ENCODE data around the gene SYTL1. TPM values are rescaled to one million over a fixed set of nuclear protein-coding genes. Genes with fewer than 3 reads are reported as not detected.

The SYTL1 gene
- total and polyA plus RNA-seq, 7 donors: 0.13 to 1.3 (median 0.41) TPM

DNA sequence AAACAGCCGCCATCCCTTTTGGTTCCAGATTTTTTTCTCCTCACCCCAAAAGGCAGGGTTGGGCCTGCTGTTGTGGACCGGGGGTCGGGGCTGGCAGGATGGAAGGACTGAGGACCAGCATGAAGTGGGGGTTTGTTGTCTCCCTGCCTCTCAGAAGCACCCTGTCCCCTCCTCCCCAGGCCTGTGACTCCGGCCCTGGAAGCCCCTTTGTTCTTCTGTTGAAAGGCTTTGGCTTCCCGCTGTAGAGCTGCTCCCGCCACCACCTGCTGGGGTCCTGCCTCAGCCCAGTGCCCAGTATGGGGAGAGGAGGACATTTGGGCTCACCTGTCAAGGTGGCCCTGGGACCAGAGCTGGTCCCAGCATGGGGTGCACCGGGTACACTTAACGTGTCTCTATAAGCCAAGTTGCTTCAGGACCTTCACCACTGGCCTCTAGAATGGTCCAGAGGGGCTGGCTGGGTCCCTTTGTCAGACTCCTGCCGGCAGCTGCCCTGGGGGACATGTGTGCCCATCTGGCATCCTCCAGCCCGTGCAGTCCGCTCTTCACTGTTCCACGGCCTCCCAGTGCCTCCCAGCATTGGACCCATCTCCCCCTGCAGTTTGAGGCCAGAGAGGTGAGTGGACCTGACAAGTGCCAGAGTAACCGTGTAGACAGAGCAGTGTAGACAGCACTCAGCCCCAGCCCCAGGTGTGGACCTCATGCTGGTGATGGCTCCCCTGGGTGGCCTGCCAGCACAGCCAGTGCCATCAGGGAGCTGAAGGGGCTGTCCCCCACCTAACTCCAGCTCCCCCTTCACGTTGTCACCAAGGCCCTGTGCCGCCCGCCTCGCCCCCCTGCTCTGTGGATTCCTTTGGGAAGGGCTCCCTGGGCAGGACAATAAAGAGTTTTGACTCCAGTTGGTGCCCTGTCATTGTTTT lies 6.1 kb upstream of the SYTL1 start:
- H3K4me3 ChIP-seq: no peak overlapping the region
- no peak overlapping the region for H3K27ac ChIP-seq
- H3K9me3 ChIP-seq: no peaks in the 10 kb centered on the region
- ATAC-seq (no peak), DNase-seq (no peak)
- H3K27me3 ChIP-seq (ENCODE audit: insufficient read depth in 3 of 3, low read length in 2 of 3): no peaks in the 10 kb centered on the region
- peaks cover 6 to 64% of the 10 kb centered on the region in 2 donors for H3K36me3 ChIP-seq (ENCODE audit: insufficient read depth in 1 of 2, low read depth in 1 of 2)
- WGBS, 3 donors: 85 to 89% (median 89%) methylated on average over 16 to 17 of the region's 17 CpGs
- TF ChIP-seq, protein P1, sequence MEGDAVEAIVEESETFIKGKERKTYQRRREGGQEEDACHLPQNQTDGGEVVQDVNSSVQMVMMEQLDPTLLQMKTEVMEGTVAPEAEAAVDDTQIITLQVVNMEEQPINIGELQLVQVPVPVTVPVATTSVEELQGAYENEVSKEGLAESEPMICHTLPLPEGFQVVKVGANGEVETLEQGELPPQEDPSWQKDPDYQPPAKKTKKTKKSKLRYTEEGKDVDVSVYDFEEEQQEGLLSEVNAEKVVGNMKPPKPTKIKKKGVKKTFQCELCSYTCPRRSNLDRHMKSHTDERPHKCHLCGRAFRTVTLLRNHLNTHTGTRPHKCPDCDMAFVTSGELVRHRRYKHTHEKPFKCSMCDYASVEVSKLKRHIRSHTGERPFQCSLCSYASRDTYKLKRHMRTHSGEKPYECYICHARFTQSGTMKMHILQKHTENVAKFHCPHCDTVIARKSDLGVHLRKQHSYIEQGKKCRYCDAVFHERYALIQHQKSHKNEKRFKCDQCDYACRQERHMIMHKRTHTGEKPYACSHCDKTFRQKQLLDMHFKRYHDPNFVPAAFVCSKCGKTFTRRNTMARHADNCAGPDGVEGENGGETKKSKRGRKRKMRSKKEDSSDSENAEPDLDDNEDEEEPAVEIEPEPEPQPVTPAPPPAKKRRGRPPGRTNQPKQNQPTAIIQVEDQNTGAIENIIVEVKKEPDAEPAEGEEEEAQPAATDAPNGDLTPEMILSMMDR (IDR thresholded peaks at IDR 0.05): no peak
- H3K4me1 ChIP-seq: no peaks in the 10 kb centered on the region
- intact Hi-C loops (cut with DNase I): no loop called here

DNA sequence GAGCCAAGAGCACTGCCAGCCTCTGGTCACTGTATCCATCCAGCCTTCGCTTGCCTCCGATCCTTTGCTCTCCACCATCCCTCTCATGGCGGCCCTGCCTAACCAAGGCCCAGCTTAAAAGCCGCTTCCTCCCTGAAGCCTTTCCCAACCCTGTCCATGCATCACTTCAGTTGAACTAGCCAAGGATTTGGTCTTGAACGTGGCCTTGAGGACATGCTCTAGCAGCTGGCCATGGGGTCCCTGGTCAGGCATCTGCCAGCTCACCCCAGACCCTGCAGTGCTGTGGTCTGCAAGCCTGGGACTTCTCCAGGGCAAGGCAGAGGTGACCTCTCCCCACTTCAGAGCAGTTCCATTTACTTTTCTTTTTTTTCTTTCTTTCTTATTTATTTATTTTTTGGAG lies 5.1 kb upstream of the SYTL1 start:
- no peaks in the 10 kb centered on the region for H3K9me3 ChIP-seq
- WGBS, 3 donors: 87 to 92% (median 89%) methylated on average over 5 of the region's 5 CpGs
- peaks cover 6 to 54% of the 10 kb centered on the region in 2 donors for H3K36me3 ChIP-seq (ENCODE audit: insufficient read depth in 1 of 2, low read depth in 1 of 2)
- no peak for ATAC-seq
- no peaks in the 10 kb centered on the region for H3K27me3 ChIP-seq (ENCODE audit: insufficient read depth in 3 of 3, low read length in 2 of 3)
- TF ChIP-seq, protein P1 (IDR thresholded peaks at IDR 0.05): no peak
- H3K4me3 ChIP-seq: no peak overlapping the region
- H3K27ac ChIP-seq: no peak overlapping the region
- no peak for DNase-seq
- intact Hi-C loops (cut with DNase I): no loop called here
- H3K4me1 ChIP-seq: no peaks in the 10 kb centered on the region

DNA sequence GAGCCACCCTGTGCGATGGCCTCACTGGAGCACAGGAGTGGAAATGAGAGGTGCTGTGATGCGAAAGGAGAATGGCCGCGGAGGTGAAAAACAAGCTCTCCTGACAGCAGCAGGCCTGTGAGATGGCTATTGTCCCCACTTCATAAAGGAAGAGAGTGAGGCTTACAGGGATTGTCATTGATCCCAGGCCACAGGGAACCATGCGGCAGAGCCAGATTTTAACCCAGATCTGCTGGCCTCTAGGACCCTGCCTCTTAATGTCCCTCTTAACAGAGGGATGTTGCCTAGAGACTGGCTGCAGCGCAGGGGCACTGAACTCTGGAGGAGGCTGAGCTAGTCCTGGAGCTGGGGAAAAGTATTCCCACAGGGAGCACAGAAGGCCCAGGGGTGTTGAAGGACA lies 3.1 kb upstream of the SYTL1 start:
- H3K9me3 ChIP-seq: no peaks in the 10 kb centered on the region
- intact Hi-C loops (cut with DNase I): no loop called here
- DNase-seq (no peak), ATAC-seq (no peak)
- no peaks in the 10 kb centered on the region for H3K4me1 ChIP-seq
- H3K4me3 ChIP-seq: no peak overlapping the region
- H3K27me3 ChIP-seq (ENCODE audit: insufficient read depth in 3 of 3, low read length in 2 of 3): no peaks in the 10 kb centered on the region
- 90 to 92% (median 92%) methylated on average over 6 of the region's 6 CpGs for WGBS, 3 donors
- H3K27ac ChIP-seq: no peak overlapping the region
- H3K36me3 ChIP-seq (ENCODE audit: insufficient read depth in 1 of 2, low read depth in 1 of 2): peaks cover 6 to 36% of the 10 kb centered on the region in 2 donors
- TF ChIP-seq, protein P1 (IDR thresholded peaks at IDR 0.05): no peak

DNA sequence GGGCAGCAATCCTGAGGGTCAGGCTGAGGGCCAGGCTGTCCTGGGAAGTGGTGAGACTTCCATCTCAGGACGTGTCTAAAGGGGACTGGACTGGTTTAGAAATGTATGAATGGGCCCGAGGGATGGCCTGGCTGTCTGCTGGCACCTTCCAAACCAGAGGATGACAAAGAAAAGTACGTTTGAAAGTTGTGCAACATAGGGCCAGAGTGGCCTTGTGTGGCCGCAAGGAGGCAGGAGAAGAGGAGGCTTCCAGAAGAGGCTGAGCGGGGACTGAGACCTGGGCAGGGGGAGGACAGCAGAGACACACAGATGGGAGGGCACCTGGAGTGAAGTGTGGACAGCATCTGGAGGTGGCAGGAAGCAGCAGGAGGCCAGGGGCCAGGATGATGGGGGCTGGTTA lies 2.6 kb upstream of the SYTL1 start:
- no peak overlapping the region for H3K27ac ChIP-seq
- no peaks in the 10 kb centered on the region for H3K27me3 ChIP-seq (ENCODE audit: insufficient read depth in 3 of 3, low read length in 2 of 3)
- peaks cover 6 to 31% of the 10 kb centered on the region in 2 donors for H3K36me3 ChIP-seq (ENCODE audit: insufficient read depth in 1 of 2, low read depth in 1 of 2)
- ATAC-seq (no peak), DNase-seq (no peak)
- intact Hi-C loops (cut with DNase I): no loop called here
- no peaks in the 10 kb centered on the region for H3K9me3 ChIP-seq
- no peaks in the 10 kb centered on the region for H3K4me1 ChIP-seq
- H3K4me3 ChIP-seq: no peak overlapping the region
- whole genome bisulfite sequencing, 3 donors: 62 to 65% (median 63%) methylated on average over 5 of the region's 5 CpGs
- TF ChIP-seq, protein P1 (IDR thresholded peaks at IDR 0.05): no peak

All from psoas muscle (tissue), 8 donors.